ENCODE measurements around the gene TMCC1.

DNA sequence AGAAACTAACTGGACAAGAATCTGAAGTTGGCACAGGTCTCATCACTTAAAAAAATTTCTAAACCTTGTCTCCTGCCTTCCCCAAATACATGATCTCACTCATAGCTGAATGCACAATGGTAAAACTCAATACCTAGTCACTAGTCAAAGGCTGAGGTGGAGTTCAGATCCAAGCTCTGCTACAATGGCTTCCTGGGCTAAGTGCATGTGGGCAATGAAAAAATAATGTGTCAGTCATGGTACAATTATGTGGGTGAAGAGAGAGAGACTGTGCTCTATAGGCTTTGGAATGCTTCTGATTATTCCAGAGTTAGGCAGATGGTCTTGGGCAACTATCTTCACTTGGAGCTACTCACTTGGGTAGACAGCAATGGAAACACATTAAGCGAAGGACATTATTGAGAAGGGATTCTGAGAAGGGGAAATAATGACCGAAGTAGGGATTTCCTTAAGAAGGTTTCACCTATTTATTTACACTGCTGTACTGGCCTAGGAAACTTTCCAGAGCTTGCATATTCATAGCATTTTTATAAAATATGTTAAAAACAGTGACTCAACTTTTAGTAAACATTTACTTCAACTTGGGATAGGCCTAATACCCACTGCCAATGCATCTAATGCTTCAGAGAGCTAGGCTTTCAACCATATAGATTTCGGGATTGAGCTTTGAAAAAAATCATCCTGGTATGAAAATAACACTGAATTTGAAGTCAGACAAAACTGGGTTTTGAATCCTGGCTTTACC is 228.3 kb downstream of the TMCC1 start:
- TF ChIP-seq, protein P1, sequence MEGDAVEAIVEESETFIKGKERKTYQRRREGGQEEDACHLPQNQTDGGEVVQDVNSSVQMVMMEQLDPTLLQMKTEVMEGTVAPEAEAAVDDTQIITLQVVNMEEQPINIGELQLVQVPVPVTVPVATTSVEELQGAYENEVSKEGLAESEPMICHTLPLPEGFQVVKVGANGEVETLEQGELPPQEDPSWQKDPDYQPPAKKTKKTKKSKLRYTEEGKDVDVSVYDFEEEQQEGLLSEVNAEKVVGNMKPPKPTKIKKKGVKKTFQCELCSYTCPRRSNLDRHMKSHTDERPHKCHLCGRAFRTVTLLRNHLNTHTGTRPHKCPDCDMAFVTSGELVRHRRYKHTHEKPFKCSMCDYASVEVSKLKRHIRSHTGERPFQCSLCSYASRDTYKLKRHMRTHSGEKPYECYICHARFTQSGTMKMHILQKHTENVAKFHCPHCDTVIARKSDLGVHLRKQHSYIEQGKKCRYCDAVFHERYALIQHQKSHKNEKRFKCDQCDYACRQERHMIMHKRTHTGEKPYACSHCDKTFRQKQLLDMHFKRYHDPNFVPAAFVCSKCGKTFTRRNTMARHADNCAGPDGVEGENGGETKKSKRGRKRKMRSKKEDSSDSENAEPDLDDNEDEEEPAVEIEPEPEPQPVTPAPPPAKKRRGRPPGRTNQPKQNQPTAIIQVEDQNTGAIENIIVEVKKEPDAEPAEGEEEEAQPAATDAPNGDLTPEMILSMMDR (IDR thresholded peaks at IDR 0.05) = no peak
- no peak for TF ChIP-seq EZH2 (IDR thresholded peaks at IDR 0.05; ENCODE audit: borderline replicate concordance, insufficient read depth, low read depth, low read length, poor library complexity, severe bottlenecking)

Measured in B cell (primary cell).